GM13977 (cell line): ENCODE measurements around the gene MAD1L1.
"Not testable (repeated sequence)": the region's sequence is repeated elsewhere in the genome, so short reads cannot be mapped to it uniquely, and the experiment has no call there.

ENCODE experiments used
- DNase-seq: peaks from one replicate; pipeline ENCODE4 v3.0.0; 2012; ENCODE audit warnings: low spot score
- in situ Hi-C: fragments of 300-500 bp; cut with MboI; formaldehyde crosslinking; loops from one replicate; pipeline ENCODE4 v1.12.0; 2022; ENCODE audit warnings: low sequenced_read_pairs, low pct_unique_long_range_greater_than_20kb, mixed read lengths, inconsistent platforms; ENCODE audit not compliant: unreplicated experiment
- TF ChIP-seq, protein P1 (sequence below): IDR thresholded peaks from 2 replicates; pipeline ENCODE4 v1.5.1; 2012; ENCODE audit warnings: mild to moderate bottlenecking, control low read depth; ENCODE audit not compliant: insufficient read depth; ENCODE audit errors: extremely low read depth, missing control alignments

The MAD1L1 gene

DNA sequence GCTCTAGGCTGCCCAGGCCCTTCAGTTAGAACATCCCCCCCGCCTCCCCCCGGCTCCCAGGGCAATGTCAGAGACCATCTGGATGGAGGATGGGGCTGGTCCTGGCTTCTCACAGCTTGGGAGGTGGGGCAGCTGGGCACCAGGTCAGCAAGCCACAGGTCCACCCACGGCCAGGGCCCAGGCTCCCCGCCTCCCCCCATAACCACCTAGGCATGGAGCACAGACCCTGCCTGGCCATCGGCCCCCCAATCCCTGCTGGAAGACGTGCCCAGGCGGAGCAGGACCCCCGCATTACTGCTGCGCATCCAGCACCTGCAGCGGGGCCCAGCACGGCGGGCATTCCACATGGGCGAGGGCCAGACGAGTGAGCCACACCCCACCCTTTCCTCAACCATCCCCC lies 393.0 kb downstream of the MAD1L1 start:
- TF ChIP-seq, protein P1, sequence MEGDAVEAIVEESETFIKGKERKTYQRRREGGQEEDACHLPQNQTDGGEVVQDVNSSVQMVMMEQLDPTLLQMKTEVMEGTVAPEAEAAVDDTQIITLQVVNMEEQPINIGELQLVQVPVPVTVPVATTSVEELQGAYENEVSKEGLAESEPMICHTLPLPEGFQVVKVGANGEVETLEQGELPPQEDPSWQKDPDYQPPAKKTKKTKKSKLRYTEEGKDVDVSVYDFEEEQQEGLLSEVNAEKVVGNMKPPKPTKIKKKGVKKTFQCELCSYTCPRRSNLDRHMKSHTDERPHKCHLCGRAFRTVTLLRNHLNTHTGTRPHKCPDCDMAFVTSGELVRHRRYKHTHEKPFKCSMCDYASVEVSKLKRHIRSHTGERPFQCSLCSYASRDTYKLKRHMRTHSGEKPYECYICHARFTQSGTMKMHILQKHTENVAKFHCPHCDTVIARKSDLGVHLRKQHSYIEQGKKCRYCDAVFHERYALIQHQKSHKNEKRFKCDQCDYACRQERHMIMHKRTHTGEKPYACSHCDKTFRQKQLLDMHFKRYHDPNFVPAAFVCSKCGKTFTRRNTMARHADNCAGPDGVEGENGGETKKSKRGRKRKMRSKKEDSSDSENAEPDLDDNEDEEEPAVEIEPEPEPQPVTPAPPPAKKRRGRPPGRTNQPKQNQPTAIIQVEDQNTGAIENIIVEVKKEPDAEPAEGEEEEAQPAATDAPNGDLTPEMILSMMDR = no peak
- DNase-seq = no peak
- in situ Hi-C loops = no loop called here

DNA sequence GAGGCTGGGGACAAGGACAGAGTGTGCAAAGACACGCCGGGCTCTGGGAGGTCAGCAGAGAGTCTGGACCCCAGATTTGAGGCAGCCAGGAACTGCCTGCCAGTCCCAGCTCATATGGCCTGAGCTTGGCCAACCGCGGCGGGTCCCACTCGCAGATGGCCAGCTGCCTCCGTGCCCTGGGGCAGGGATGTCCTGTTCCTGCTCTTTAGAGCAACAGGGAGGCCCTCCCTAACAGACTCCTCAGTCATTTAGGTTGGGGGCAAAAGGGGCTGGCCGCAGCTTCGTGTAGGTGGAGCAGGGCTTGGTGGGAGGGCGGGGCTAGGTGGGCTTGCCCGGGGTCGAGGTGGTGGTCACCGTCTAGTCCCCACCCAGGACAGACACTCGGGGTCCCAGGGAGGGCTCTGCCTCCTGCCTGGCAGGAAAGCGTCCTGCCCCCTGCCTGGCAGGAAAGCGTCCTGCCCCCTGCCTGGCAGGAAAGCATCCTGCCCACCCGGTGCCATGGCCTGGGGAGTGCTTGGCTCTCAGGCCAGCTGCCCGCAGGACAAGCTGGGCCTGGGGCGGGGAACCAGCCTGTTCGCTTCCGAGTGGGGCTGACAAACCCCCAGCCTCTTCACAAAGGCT lies 393.7 kb downstream of the MAD1L1 start:
- DNase-seq, in situ Hi-C loops: not testable (repeated sequence)

DNA sequence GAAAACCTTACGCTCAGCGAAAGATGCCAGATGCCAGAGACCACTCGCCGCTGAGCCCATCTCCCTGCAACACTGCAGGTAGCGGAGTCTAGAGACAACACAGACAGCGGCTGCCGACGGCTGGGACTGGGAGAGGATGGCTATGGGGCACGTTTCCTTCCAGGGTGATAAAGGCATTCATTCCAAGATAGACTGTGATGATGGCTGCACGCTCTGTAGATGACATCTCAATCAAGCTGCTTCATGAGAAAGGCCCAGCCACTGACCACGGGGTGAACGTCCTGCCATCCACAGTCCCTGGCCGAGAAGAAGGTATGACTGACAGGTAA lies 394.2 kb downstream of the MAD1L1 start:
- in situ Hi-C loops, DNase-seq: not testable (repeated sequence)

GRCh38 chr7:1837696-1838543 lies 394.8 kb downstream of the MAD1L1 start:
- in situ Hi-C loops, DNase-seq: not testable (repeated sequence)

GRCh38 chr7:1831933-1832535 lies 400.7 kb downstream of the MAD1L1 start:
- in situ Hi-C loops, DNase-seq: not testable (repeated sequence)

GRCh38 chr7:1831471-1831870 lies 401.3 kb downstream of the MAD1L1 start:
- in situ Hi-C loops = not testable (repeated sequence)

DNA sequence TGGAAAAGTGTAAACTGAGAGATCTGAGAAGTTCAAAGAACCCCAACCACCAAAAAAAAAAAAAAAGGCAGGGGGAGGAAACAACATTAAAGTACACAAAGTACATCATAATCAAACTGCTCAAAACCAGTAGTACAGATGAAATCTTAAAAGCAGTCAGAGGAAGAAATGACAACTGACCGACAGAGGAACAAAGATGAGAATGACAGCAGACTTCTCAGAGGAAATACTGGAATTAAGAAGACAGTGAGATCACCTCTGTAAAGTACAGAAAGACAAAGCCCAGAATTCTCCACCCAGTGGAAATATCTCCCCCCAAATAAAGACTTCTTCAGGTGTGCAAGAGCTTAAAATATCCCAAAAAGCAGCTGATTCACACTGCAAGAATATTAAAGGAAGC lies 403.1 kb downstream of the MAD1L1 start:
- DNase-seq, in situ Hi-C loops: not testable (repeated sequence)

More at GRCh38 chr7:1831471-1831870, 401.3 kb downstream of the MAD1L1 start:
- DNase-seq = not testable (repeated sequence)

GRCh38 chr7:1829111-1829510 lies 403.6 kb downstream of the MAD1L1 start:
- TF ChIP-seq, protein P1 = no peak
- DNase-seq = no peak
- in situ Hi-C loops = no loop called here

- DNase-seq, in situ Hi-C loops: not testable (repeated sequence)
These were observed 404.6 kb downstream of the MAD1L1 start for GRCh38 chr7:1828170-1828569.

GRCh38 chr7:1827521-1827981 lies 405.2 kb downstream of the MAD1L1 start:
- in situ Hi-C loops, DNase-seq: not testable (repeated sequence)

DNA sequence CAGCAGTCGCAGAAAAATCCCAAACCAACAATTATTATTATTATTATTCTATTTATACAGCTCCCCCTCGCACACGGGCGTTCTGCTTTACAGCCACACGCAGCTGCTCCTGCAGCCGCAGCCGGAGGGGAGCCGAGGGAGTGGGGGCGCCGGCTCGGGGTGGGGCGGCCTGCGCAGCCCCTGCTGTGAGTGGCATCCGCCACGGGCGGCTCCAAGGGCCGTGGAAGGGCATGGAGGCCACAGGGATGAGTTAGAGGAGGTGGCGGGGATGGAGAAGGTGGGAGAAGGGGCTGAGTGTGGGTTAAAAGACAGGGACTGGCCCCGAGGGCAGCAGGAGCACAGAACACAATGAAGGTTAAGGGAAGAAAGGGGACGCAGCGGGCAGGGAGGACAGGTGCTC lies 405.8 kb downstream of the MAD1L1 start:
- in situ Hi-C loops = not testable (repeated sequence)

More for the DNA sequence above, 405.8 kb downstream of the MAD1L1 start:
- not testable (repeated sequence) for DNase-seq
